ENCODE data around the gene LRP5. TPM values are rescaled to one million over a fixed set of nuclear protein-coding genes. Genes with fewer than 3 reads are reported as not detected.

Gene LRP5
- total and polyA plus RNA-seq, 2 experiments from 2014 or later, result 26.9 to 51.1 TPM

GRCh38 chr11:68438658-68439259 is 126.4 kb downstream of the LRP5 start:
- no peak for ATAC-seq
- Mint-ChIP-seq H3K27ac (no peak overlapping the region), H3K9me3 (no peaks in the 10 kb centered on the region)

GRCh38 chr11:68439355-68440065 is 127.1 kb downstream of the LRP5 start:
- DNase-seq (ENCODE audit: low spot score), result peak; percentile 30
- no peak overlapping the region for H3K27ac ChIP-seq (ENCODE audit: low read depth)

More at GRCh38 chr11:68438658-68439259, 126.4 kb downstream of the LRP5 start:
- Mint-ChIP-seq H3K4me3 (no peak overlapping the region), H3K27me3 (ENCODE audit: insufficient read depth, low read depth, poor library complexity) (peaks cover 16% of the 10 kb centered on the region), H3K36me3 (ENCODE audit: low read depth) (peaks cover 9% of the 10 kb centered on the region; the same call in 1 of the 3 replicates), H3K4me1 (peaks cover 27% of the 10 kb centered on the region)
- Histone ChIP-seq H3F3A (replicated peaks; ENCODE audit: low read depth) (no peaks in the 10 kb centered on the region), H3K4me1 (ENCODE audit: insufficient read depth) (peaks cover 19% of the 10 kb centered on the region), H3K36me3 (ENCODE audit: insufficient read depth) (no peaks in the 10 kb centered on the region), H4K20me1 (replicated peaks; ENCODE audit: insufficient read depth) (no peaks in the 10 kb centered on the region), H3K4me2 (no peak overlapping the region), H3K9me2 (ENCODE audit: insufficient read depth) (no peaks in the 10 kb centered on the region), H3K27me3 (ENCODE audit: insufficient read depth) (no peaks in the 10 kb centered on the region), H3K79me2 (replicated peaks; ENCODE audit: insufficient read depth) (no peaks in the 10 kb centered on the region), H3K4me3 (no peak overlapping the region), H3K27ac (ENCODE audit: low read depth) (no peak overlapping the region), H2AFZ (no peak overlapping the region)
- no peak for TF ChIP-seq ETS1 (IDR thresholded peaks at IDR 0.05)
- TF ChIP-seq ZNF114 (CRISPR knock-in tag; IDR thresholded peaks at IDR 0.05), result no peak
- TF ChIP-seq EZH2phosphoT487 (IDR thresholded peaks at IDR 0.05; ENCODE audit: unreplicated experiment), result no peak
- no peak for DNase-seq (ENCODE audit: low spot score)

GRCh38 chr11:68440224-68440623 is 127.8 kb downstream of the LRP5 start:
- Histone ChIP-seq H3K4me3 (no peak overlapping the region), H3K4me2 (no peak overlapping the region), H4K20me1 (replicated peaks; ENCODE audit: insufficient read depth) (no peaks in the 10 kb centered on the region), H3F3A (replicated peaks; ENCODE audit: low read depth) (no peaks in the 10 kb centered on the region), H3K27me3 (ENCODE audit: insufficient read depth) (no peaks in the 10 kb centered on the region), H3K27ac (ENCODE audit: low read depth) (peak overlapping the region; percentile 45; the same call in 1 of the 2 replicates), H2AFZ (no peak overlapping the region), H3K4me1 (ENCODE audit: insufficient read depth) (peaks cover 19% of the 10 kb centered on the region), H3K9me2 (ENCODE audit: insufficient read depth) (no peaks in the 10 kb centered on the region), H3K36me3 (ENCODE audit: insufficient read depth) (no peaks in the 10 kb centered on the region), H3K79me2 (replicated peaks; ENCODE audit: insufficient read depth) (no peaks in the 10 kb centered on the region)
- no peak for DNase-seq (ENCODE audit: low spot score)
- peaks cover 9% of the 10 kb centered on the region; the same call in 1 of the 3 replicates for H3K36me3 Mint-ChIP-seq (ENCODE audit: low read depth)
- no peaks in the 10 kb centered on the region for H3K9me3 Mint-ChIP-seq
- ATAC-seq, result no peak; the same call in 2 of the 3 replicates
- H3K27me3 Mint-ChIP-seq (ENCODE audit: insufficient read depth, low read depth, poor library complexity), result peaks cover 14% of the 10 kb centered on the region
- H3K4me3 Mint-ChIP-seq, result no peak overlapping the region
- TF ChIP-seq STAT1 (IDR thresholded peaks at IDR 0.05; ENCODE audit: unreplicated experiment) (no peak), REST (IDR thresholded peaks at IDR 0.05; ENCODE audit: unreplicated experiment) (no peak)
- H3K4me1 Mint-ChIP-seq, result peaks cover 27% of the 10 kb centered on the region
- H3K27ac Mint-ChIP-seq, result no peak overlapping the region

More at GRCh38 chr11:68439355-68440065, 127.1 kb downstream of the LRP5 start:
- no peak overlapping the region; the same call in 1 of the 2 replicates for H3K27ac Mint-ChIP-seq
- H3K36me3 ChIP-seq (ENCODE audit: insufficient read depth), result no peaks in the 10 kb centered on the region
- TF ChIP-seq JUNB (IDR thresholded peaks at IDR 0.05; ENCODE audit: unreplicated experiment) (no peak), POLR2AphosphoS5 (IDR thresholded peaks at IDR 0.05; ENCODE audit: low read depth) (0 out of 2 replicates have a peak, but pooled peaks have one; percentile 15), EZH2 (IDR thresholded peaks at IDR 0.05; ENCODE audit: low read depth, unreplicated experiment) (no peak)
- no peaks in the 10 kb centered on the region for H3K9me2 ChIP-seq (ENCODE audit: insufficient read depth)
- peak overlapping the region; percentile 17; the same call in 1 of the 3 replicates for H3K4me3 Mint-ChIP-seq
- peak; percentile 74 for ATAC-seq
- H3K4me2 ChIP-seq, result no peak overlapping the region
- no peaks in the 10 kb centered on the region for H3K79me2 ChIP-seq (replicated peaks; ENCODE audit: insufficient read depth)
- H3K4me1 ChIP-seq (ENCODE audit: insufficient read depth), result peaks cover 19% of the 10 kb centered on the region
- H3K27me3 ChIP-seq (ENCODE audit: insufficient read depth), result no peaks in the 10 kb centered on the region
- H3K27me3 Mint-ChIP-seq (ENCODE audit: insufficient read depth, low read depth, poor library complexity), result peaks cover 15% of the 10 kb centered on the region
- H3K9me3 Mint-ChIP-seq, result no peaks in the 10 kb centered on the region
- no peaks in the 10 kb centered on the region for H4K20me1 ChIP-seq (replicated peaks; ENCODE audit: insufficient read depth)
- no peak overlapping the region for H3K4me3 ChIP-seq
- peaks cover 27% of the 10 kb centered on the region for H3K4me1 Mint-ChIP-seq
- H3K36me3 Mint-ChIP-seq (ENCODE audit: low read depth), result peaks cover 9% of the 10 kb centered on the region; the same call in 1 of the 3 replicates
- H2AFZ ChIP-seq, result no peak overlapping the region
- no peaks in the 10 kb centered on the region for H3F3A ChIP-seq (replicated peaks; ENCODE audit: low read depth)
